Osteoblast (primary cell): Measurements from ENCODE around the gene XG. TPM values are rescaled to one million over a fixed set of nuclear protein-coding genes. Genes with fewer than 3 reads are reported as not detected.
"Not testable (repeated sequence)": the region's sequence is repeated elsewhere in the genome, so short reads cannot be mapped to it uniquely, and the experiment has no call there.

Source experiments
- DNase-seq: peaks from one replicate; pipeline ENCODE4 v3.0.0; 2011; ENCODE audit warnings: low spot score, mixed read lengths; ENCODE audit not compliant: insufficient read length; ENCODE audit errors: missing footprints
- H2AFZ ChIP-seq: 2 replicates; pipeline ENCODE4 v1.6.0; 2011; ENCODE audit warnings: mild to moderate bottlenecking, low read length
- H3K27ac ChIP-seq: 2 replicates; pipeline ENCODE4 v1.5.1; 2011; ENCODE audit warnings: mild to moderate bottlenecking, low read depth, low read length, moderate library complexity
- H3K27me3 ChIP-seq: 2 replicates; pipeline ENCODE4 v1.6.0; 2012; ENCODE audit warnings: mild to moderate bottlenecking, control low read depth, inconsistent platforms, low read length, moderate library complexity; ENCODE audit not compliant: insufficient read depth
- H3K36me3 ChIP-seq: 2 replicates; pipeline ENCODE4 v1.5.1; 2011; ENCODE audit warnings: mild to moderate bottlenecking, low read length, control low read depth, moderate library complexity; ENCODE audit not compliant: insufficient read depth
- H3K4me1 ChIP-seq: 2 replicates; pipeline ENCODE4 v1.5.1; 2011; ENCODE audit warnings: mild to moderate bottlenecking, low read length, control low read depth, moderate library complexity; ENCODE audit not compliant: insufficient read depth
- H3K4me2 ChIP-seq: 2 replicates; pipeline ENCODE4 v1.6.0; 2011; ENCODE audit warnings: mild to moderate bottlenecking, low read length; ENCODE audit not compliant: insufficient read depth
- H3K4me3 ChIP-seq: fragments of 200-600 bp; sonication (generic); 3 replicates; pipeline ENCODE4 v1.5.1; 2012; ENCODE audit warnings: mild to moderate bottlenecking, low read length, inconsistent platforms; ENCODE audit not compliant: insufficient read depth
- H3K79me2 ChIP-seq: 2 replicates; pipeline ENCODE4 v1.6.0; 2012; ENCODE audit warnings: mild to moderate bottlenecking, low read length, control low read depth, inconsistent platforms; ENCODE audit not compliant: insufficient read depth
- H3K9me3 ChIP-seq: 2 replicates; pipeline ENCODE4 v1.5.1; 2011; ENCODE audit warnings: low read depth, low read length, control low read depth
- H4K20me1 ChIP-seq: 2 replicates; pipeline ENCODE4 v1.6.0; 2012; ENCODE audit warnings: mild to moderate bottlenecking, low read length, control low read depth; ENCODE audit not compliant: insufficient read depth
- CTCF ChIP-seq: IDR thresholded peaks from 2 replicates; pipeline ENCODE4 v1.5.1; 2011; ENCODE audit warnings: mild to moderate bottlenecking, low read depth, low read length, moderate library complexity; ENCODE audit errors: extremely low read depth
- total RNA-seq: library from RNA; depleted of rRNA; stranded (reverse); fragments of >200 nt; gene quantifications from 2 replicates; pipeline ENCODE4 v1.2.3, GENCODE V29; 2012

Gene XG
- 3.2 and 4.0 TPM in 2 replicates for total RNA-seq

GRCh38 chrX:2751874-2752300, at the start of gene XG:
Gene XG (plus strand): TSS chrX:2752040. CDS start chrX:2752275, 235 bp downstream.
- not testable (repeated sequence) for H3K4me1 ChIP-seq, DNase-seq, H3K9me3 ChIP-seq, H3K36me3 ChIP-seq, H3K4me3 ChIP-seq, H3K79me2 ChIP-seq, H3K27ac ChIP-seq, H2AFZ ChIP-seq, H4K20me1 ChIP-seq, H3K27me3 ChIP-seq
- peak within 1 kb of the TSS; percentile 43 for H3K4me2 ChIP-seq

GRCh38 chrX:2703991-2704369, 47.9 kb upstream of the XG start:
- Histone ChIP-seq H3K9me3 (no peaks in the 10 kb centered on the region), H3K4me1 (peaks cover 16% of the 10 kb centered on the region), H3K27ac (no peak overlapping the region), H3K79me2 (peaks cover 95% of the 10 kb centered on the region), H3K36me3 (peaks cover 7% of the 10 kb centered on the region), H3K27me3 (no peaks in the 10 kb centered on the region), H4K20me1 (peaks cover 74% of the 10 kb centered on the region), H3K4me2 (no peak overlapping the region), H2AFZ (no peak overlapping the region), H3K4me3 (no peak overlapping the region)
- no peak for DNase-seq
- TF ChIP-seq CTCF = no peak

GRCh38 chrX:2705046-2705832, 46.6 kb upstream of the XG start:
- peaks cover 26% of the 10 kb centered on the region for H3K4me1 ChIP-seq
- no peak overlapping the region for H3K4me2 ChIP-seq

GRCh38 chrX:2707334-2707760, 44.5 kb upstream of the XG start:
- peaks cover 31% of the 10 kb centered on the region for H3K4me1 ChIP-seq
- H3K36me3 ChIP-seq = peaks cover 3% of the 10 kb centered on the region
- no peaks in the 10 kb centered on the region for H3K9me3 ChIP-seq
- no peak overlapping the region for H2AFZ ChIP-seq
- peak overlapping the region; percentile 69 for H3K27ac ChIP-seq
- H3K4me2 ChIP-seq = peak overlapping the region; percentile 60
- H3K79me2 ChIP-seq = peaks cover 84% of the 10 kb centered on the region
- H3K4me3 ChIP-seq = no peak overlapping the region
- H4K20me1 ChIP-seq = peaks cover 71% of the 10 kb centered on the region
- H3K27me3 ChIP-seq = no peaks in the 10 kb centered on the region
- no peak for TF ChIP-seq CTCF
- DNase-seq = peak; percentile 95

More at GRCh38 chrX:2705046-2705832, 46.6 kb upstream of the XG start:
- DNase-seq = no peak
- Histone ChIP-seq H3K9me3 (no peaks in the 10 kb centered on the region), H2AFZ (no peak overlapping the region), H3K4me3 (no peak overlapping the region), H4K20me1 (peaks cover 77% of the 10 kb centered on the region), H3K27me3 (no peaks in the 10 kb centered on the region), H3K79me2 (peaks cover 95% of the 10 kb centered on the region), H3K36me3 (peaks cover 3% of the 10 kb centered on the region), H3K27ac (no peak overlapping the region)
- no peak for TF ChIP-seq CTCF
